Esophagus (tissue), 2 donors: ENCODE results near the gene LIPH. TPM values are rescaled to one million over a fixed set of nuclear protein-coding genes. Genes with fewer than 3 reads are reported as not detected.

Experiments used
- H3K27ac ChIP-seq, 2 donors: one replicate each; pipeline ENCODE4 v1.5.1; 2013; ENCODE audit warnings: low read depth in 2 of 2, mild to moderate bottlenecking in 2 of 2, inconsistent platforms in 1 of 2, low read length in 1 of 2, moderate library complexity in 1 of 2
- H3K27me3 ChIP-seq, 2 donors: one replicate each; pipeline ENCODE4 v1.6.1; 2013; ENCODE audit warnings: low read length in 2 of 2, control low read depth in 1 of 2, mild to moderate bottlenecking in 1 of 2; ENCODE audit not compliant: insufficient read depth in 2 of 2, control insufficient read depth in 1 of 2
- H3K36me3 ChIP-seq, 2 donors: one replicate each; pipeline ENCODE4 v1.6.1; 2013; ENCODE audit warnings: low read length in 1 of 2; ENCODE audit not compliant: control insufficient read depth in 2 of 2, insufficient read depth in 2 of 2
- H3K4me1 ChIP-seq, 2 donors: one replicate each; pipeline ENCODE4 v1.6.1; 2013; ENCODE audit warnings: low read length in 1 of 2; ENCODE audit not compliant: control insufficient read depth in 2 of 2, insufficient read depth in 2 of 2
- H3K4me3 ChIP-seq, 2 donors: one replicate each; pipeline ENCODE4 v1.5.1; 2013; ENCODE audit warnings: low read length in 2 of 2, mild to moderate bottlenecking in 2 of 2, low read depth in 1 of 2, moderate library complexity in 1 of 2
- H3K9me3 ChIP-seq, 2 donors: one replicate each; pipeline ENCODE4 v1.6.1; 2013; ENCODE audit warnings: mild to moderate bottlenecking in 2 of 2, low read depth in 1 of 2, low read length in 1 of 2, moderate library complexity in 1 of 2; ENCODE audit not compliant: control insufficient read depth in 2 of 2, insufficient read depth in 1 of 2
- WGBS, 2 donors: extraction: QIAGEN DNeasy Blood & Tissue Kit; methylation state at CpG; one replicate each; pipeline ENCODE4 v1.1.7; 2013; 5-methylcytosine and 5-hydroxymethylcytosine counted together
- polyA plus RNA-seq, 2 donors: library from polyadenylated mRNA; stranded (reverse); fragments of 200-250 nt; gene quantifications; one replicate each; pipeline ENCODE4 v1.2.3, GENCODE V29; 2013
- donor health status: healthy with polysubstance abuse.
- donor health status: Bipolar disorder and iron deficiency.

The LIPH gene
- polyA plus RNA-seq, 2 donors, result 11.1 to 14.2 TPM

- Histone ChIP-seq H3K27ac (peak overlapping the region in 1 of 2 donors; percentile 73), H3K36me3 (no peaks in the 10 kb centered on the region), H3K4me1 (peaks cover 0 to 3% of the 10 kb centered on the region in 2 donors), H3K27me3 (no peaks in the 10 kb centered on the region), H3K4me3 (no peak overlapping the region), H3K9me3 (no peaks in the 10 kb centered on the region)
- 76 to 78% methylated on average over 3 of the region's 3 CpGs for WGBS, 2 donors
Measured at GRCh38 chr3:185502987-185503386, 49.4 kb downstream of the LIPH start.

DNA sequence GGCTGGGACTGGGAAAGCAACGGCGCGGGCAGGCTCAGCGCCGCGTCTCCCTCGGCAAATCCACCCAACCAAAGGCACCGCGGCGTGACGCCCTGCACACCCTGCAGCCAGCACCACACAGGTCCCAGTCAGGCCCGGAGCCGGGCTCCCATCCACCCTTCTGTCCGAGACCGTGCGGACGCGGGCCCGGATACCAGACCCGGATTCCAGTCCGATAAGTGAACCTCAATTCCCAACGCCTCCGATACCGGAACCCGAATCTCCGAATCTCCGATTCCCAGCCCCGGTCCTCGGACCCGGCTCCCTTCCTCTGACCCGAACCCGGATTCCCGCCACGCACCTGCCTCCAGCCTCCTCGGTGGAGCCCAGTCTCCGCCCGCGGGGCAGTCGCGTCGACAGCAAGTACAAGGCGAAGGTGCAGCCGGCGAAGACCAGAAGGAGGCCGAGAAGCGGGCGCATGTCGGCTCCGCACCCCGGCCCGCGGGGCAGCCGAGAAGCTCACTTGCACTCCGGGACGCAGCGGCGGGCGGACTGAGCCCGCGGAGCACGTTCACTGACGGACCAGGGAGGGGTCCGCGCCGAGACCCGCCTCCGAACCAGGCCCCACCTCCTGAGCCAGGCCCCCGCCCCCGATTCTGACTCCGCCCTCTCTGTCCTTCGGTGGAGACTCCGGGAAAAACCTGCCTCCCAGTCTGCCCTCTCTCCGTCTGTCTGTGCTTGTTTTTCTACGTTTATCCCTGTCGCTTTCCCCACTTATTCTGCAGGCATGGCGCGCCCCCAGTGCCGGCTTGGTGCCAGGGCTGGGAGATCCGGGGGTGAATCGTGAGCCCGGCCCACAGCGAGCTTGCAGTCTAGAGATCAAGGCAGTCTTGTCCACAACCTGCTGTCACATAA, 53.6 kb downstream of the LIPH start, which contains the start of gene TMEM41A:
TMEM41A (minus strand) TSS at position 533 of the 894 bp plus-strand sequence; CDS start at position 459, 74 bp downstream.
- Histone ChIP-seq H3K4me3 (peak within 1 kb of the TSS; percentile 75 to 97), H3K27me3 (no peaks in the 10 kb centered on the region), H3K36me3 (peaks cover 5 to 13% of the 10 kb centered on the region in 2 donors), H3K9me3 (no peaks in the 10 kb centered on the region), H3K4me1 (peaks cover 0 to 3% of the 10 kb centered on the region in 2 donors), H3K27ac (peak within 1 kb of the TSS; percentile 85 to 95)
- 1% methylated on average over 70 to 82 of the region's 82 CpGs for WGBS, 2 donors

GRCh38 chr3:185490241-185490640, 62.1 kb downstream of the LIPH start:
- peaks cover 16 to 30% of the 10 kb centered on the region in 2 donors for H3K36me3 ChIP-seq
- H3K27ac ChIP-seq, result no peak overlapping the region
- no peak overlapping the region for H3K4me3 ChIP-seq
- 89 to 92% methylated on average over 4 of the region's 4 CpGs for WGBS, 2 donors
- H3K9me3 ChIP-seq, result no peaks in the 10 kb centered on the region
- no peaks in the 10 kb centered on the region for H3K27me3 ChIP-seq
- no peaks in the 10 kb centered on the region for H3K4me1 ChIP-seq

GRCh38 chr3:185489462-185489861, 62.9 kb downstream of the LIPH start:
- 53 to 62% methylated on average over 3 of the region's 3 CpGs for WGBS, 2 donors
- H3K27me3 ChIP-seq, result no peaks in the 10 kb centered on the region
- H3K36me3 ChIP-seq, result peaks cover 11 to 31% of the 10 kb centered on the region in 2 donors
- no peak overlapping the region for H3K4me3 ChIP-seq
- no peak overlapping the region for H3K27ac ChIP-seq
- no peaks in the 10 kb centered on the region for H3K9me3 ChIP-seq
- no peaks in the 10 kb centered on the region for H3K4me1 ChIP-seq

DNA sequence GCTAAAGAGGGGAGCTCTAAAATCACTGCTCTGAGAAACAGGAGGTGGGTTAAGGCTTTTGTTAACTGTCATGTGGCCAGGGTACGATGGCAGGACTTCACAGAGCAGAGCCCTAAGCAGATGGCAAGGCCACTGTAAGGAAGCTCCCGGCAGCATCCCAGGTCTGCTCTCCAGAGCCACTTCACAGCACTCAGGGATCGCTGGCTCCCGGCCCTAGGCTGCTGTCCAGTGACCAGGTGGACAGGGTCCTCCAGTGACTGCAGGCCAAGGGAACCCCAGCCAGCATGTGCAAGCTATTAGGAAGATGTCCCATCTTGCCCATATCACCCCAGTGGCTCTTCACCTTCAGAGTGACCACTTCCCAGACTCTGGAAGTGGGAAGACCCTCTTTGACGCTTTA, 63.9 kb downstream of the LIPH start:
- H3K4me1 ChIP-seq, result no peaks in the 10 kb centered on the region
- H3K9me3 ChIP-seq, result no peaks in the 10 kb centered on the region
- no peak overlapping the region for H3K27ac ChIP-seq
- WGBS, 2 donors, result 90 to 94% methylated on average over 5 of the region's 5 CpGs
- no peaks in the 10 kb centered on the region for H3K27me3 ChIP-seq
- H3K36me3 ChIP-seq, result peaks cover 8 to 29% of the 10 kb centered on the region in 2 donors
- no peak overlapping the region for H3K4me3 ChIP-seq

GRCh38 chr3:185486394-185486793, 66.0 kb downstream of the LIPH start:
- H3K36me3 ChIP-seq, result peaks cover 10 to 27% of the 10 kb centered on the region in 2 donors
- no peaks in the 10 kb centered on the region for H3K27me3 ChIP-seq
- H3K9me3 ChIP-seq, result no peaks in the 10 kb centered on the region
- H3K4me3 ChIP-seq, result no peak overlapping the region
- no peaks in the 10 kb centered on the region for H3K4me1 ChIP-seq
- WGBS, 2 donors, result 92 to 95% methylated on average over 5 of the region's 5 CpGs
- no peak overlapping the region for H3K27ac ChIP-seq

DNA sequence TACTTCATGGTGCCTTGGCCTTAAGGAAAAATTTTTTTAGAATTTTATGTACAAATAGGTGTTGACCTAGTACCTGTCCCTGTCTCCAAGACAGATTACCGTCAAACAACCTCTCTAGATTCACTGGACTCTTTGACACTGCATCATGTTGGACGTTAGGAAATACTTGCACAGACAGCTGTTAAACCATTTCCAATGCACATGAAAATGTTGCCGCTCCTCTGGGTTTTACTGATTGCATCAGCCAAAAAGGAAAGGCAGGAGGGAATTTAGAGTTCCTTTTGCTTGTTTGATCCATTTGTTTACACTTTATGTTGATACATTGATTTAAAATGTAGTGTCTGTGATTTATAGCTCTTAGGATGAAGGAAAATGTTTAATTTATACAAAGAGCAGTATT, 68.1 kb downstream of the LIPH start:
- H3K27ac ChIP-seq, result no peak overlapping the region
- no peaks in the 10 kb centered on the region for H3K4me1 ChIP-seq
- H3K36me3 ChIP-seq, result peaks cover 8 to 18% of the 10 kb centered on the region in 2 donors
- H3K9me3 ChIP-seq, result no peaks in the 10 kb centered on the region
- H3K4me3 ChIP-seq, result no peak overlapping the region
- WGBS, 2 donors, result 50 to 77% methylated on average over 3 of the region's 3 CpGs
- no peaks in the 10 kb centered on the region for H3K27me3 ChIP-seq

GRCh38 chr3:185479373-185479945, 72.9 kb downstream of the LIPH start:
- peaks cover 2 to 4% of the 10 kb centered on the region in 2 donors for H3K36me3 ChIP-seq

GRCh38 chr3:185477316-185477715, 75.1 kb downstream of the LIPH start:
- H3K36me3 ChIP-seq, result peaks cover 2 to 8% of the 10 kb centered on the region in 2 donors
- H3K9me3 ChIP-seq, result no peaks in the 10 kb centered on the region
- 77 to 89% methylated on average over 3 of the region's 3 CpGs for WGBS, 2 donors
- H3K27ac ChIP-seq, result no peak overlapping the region
- H3K4me3 ChIP-seq, result no peak overlapping the region
- H3K4me1 ChIP-seq, result peaks cover 0 to 4% of the 10 kb centered on the region in 2 donors
- H3K27me3 ChIP-seq, result no peaks in the 10 kb centered on the region

More at GRCh38 chr3:185479373-185479945, 72.9 kb downstream of the LIPH start:
- 92 to 93% methylated on average over 2 of the region's 2 CpGs for WGBS, 2 donors
- H3K27me3 ChIP-seq, result no peaks in the 10 kb centered on the region
- no peak overlapping the region for H3K4me3 ChIP-seq
- no peaks in the 10 kb centered on the region for H3K9me3 ChIP-seq
- no peak overlapping the region for H3K27ac ChIP-seq
- no peaks in the 10 kb centered on the region for H3K4me1 ChIP-seq
